ENCODE results near the gene TMEM92.

The TMEM92 gene

DNA sequence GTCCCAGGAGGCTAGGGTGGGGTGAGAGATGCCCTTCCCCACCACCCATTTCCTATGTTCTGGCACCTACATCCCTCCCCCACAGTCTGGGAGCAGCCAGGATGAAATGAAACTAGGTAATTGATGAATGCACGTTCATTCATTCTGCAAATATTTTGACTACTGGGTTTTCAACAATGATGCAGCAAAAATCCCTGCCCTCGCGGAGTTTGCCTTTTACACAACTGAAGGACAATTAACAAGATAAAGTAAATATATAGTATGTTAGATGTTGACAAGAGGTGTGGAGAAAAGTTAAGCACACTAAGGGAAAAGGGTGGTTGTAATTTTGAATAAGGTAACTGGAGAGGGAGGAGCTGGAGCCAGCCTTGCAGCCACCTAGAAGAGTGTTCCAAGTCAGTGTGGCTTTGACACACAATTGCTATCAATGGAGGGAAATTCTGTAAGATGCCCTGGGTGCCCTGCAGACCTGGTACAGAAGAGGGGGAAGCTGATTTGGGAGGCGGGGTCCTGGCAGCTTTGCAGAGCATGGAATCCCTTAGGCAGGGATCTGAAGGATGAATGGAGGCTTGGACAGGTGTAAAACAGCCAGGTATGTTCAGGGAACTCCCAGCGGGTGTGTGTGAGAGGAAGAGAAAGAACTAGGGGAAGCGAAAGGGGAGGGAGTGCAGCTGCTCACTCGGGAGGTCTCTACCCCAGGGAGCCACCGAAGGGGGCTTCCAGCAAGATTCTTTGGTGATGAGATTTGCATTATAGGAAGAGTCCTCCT lies 2.5 kb downstream of the TMEM92 start:
- TF ChIP-seq PPARA (CRISPR knock-in tag; IDR thresholded peaks at IDR 0.05; ENCODE audit: borderline replicate concordance) (no peak), BACH2 (CRISPR knock-in tag; IDR thresholded peaks at IDR 0.05; ENCODE audit: borderline replicate concordance) (no peak), ZFP30 (CRISPR knock-in tag; IDR thresholded peaks at IDR 0.05) (no peak), ISL1 (CRISPR knock-in tag; IDR thresholded peaks at IDR 0.05) (no peak), GLIS3 (CRISPR knock-in tag; IDR thresholded peaks at IDR 0.05) (no peak), ARNTL (CRISPR knock-in tag; IDR thresholded peaks at IDR 0.05; ENCODE audit: borderline replicate concordance, low read depth) (no peak), ZFP3 (CRISPR knock-in tag; IDR thresholded peaks at IDR 0.05) (no peak), SNAI2 (CRISPR knock-in tag; IDR thresholded peaks at IDR 0.05) (no peak), OSR1 (CRISPR knock-in tag; IDR thresholded peaks at IDR 0.05) (no peak), TOX (CRISPR knock-in tag; IDR thresholded peaks at IDR 0.05; ENCODE audit: borderline replicate concordance) (no peak), ZNF8 (CRISPR knock-in tag; IDR thresholded peaks at IDR 0.05) (no peak)
- TF ChIP-seq, protein P1, sequence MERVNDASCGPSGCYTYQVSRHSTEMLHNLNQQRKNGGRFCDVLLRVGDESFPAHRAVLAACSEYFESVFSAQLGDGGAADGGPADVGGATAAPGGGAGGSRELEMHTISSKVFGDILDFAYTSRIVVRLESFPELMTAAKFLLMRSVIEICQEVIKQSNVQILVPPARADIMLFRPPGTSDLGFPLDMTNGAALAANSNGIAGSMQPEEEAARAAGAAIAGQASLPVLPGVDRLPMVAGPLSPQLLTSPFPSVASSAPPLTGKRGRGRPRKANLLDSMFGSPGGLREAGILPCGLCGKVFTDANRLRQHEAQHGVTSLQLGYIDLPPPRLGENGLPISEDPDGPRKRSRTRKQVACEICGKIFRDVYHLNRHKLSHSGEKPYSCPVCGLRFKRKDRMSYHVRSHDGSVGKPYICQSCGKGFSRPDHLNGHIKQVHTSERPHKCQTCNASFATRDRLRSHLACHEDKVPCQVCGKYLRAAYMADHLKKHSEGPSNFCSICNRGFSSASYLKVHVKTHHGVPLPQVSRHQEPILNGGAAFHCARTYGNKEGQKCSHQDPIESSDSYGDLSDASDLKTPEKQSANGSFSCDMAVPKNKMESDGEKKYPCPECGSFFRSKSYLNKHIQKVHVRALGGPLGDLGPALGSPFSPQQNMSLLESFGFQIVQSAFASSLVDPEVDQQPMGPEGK (CRISPR knock-in tag; IDR thresholded peaks at IDR 0.05; ENCODE audit: borderline replicate concordance), result no peak
- TF ChIP-seq, protein P2, sequence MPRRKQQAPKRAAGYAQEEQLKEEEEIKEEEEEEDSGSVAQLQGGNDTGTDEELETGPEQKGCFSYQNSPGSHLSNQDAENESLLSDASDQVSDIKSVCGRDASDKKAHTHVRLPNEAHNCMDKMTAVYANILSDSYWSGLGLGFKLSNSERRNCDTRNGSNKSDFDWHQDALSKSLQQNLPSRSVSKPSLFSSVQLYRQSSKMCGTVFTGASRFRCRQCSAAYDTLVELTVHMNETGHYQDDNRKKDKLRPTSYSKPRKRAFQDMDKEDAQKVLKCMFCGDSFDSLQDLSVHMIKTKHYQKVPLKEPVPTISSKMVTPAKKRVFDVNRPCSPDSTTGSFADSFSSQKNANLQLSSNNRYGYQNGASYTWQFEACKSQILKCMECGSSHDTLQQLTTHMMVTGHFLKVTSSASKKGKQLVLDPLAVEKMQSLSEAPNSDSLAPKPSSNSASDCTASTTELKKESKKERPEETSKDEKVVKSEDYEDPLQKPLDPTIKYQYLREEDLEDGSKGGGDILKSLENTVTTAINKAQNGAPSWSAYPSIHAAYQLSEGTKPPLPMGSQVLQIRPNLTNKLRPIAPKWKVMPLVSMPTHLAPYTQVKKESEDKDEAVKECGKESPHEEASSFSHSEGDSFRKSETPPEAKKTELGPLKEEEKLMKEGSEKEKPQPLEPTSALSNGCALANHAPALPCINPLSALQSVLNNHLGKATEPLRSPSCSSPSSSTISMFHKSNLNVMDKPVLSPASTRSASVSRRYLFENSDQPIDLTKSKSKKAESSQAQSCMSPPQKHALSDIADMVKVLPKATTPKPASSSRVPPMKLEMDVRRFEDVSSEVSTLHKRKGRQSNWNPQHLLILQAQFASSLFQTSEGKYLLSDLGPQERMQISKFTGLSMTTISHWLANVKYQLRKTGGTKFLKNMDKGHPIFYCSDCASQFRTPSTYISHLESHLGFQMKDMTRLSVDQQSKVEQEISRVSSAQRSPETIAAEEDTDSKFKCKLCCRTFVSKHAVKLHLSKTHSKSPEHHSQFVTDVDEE (CRISPR knock-in tag; IDR thresholded peaks at IDR 0.05), result no peak
- TF ChIP-seq, protein P3, sequence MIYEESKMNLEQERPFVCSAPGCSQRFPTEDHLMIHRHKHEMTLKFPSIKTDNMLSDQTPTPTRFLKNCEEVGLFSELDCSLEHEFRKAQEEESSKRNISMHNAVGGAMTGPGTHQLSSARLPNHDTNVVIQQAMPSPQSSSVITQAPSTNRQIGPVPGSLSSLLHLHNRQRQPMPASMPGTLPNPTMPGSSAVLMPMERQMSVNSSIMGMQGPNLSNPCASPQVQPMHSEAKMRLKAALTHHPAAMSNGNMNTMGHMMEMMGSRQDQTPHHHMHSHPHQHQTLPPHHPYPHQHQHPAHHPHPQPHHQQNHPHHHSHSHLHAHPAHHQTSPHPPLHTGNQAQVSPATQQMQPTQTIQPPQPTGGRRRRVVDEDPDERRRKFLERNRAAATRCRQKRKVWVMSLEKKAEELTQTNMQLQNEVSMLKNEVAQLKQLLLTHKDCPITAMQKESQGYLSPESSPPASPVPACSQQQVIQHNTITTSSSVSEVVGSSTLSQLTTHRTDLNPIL (CRISPR knock-in tag; IDR thresholded peaks at IDR 0.05; ENCODE audit: low read depth), result no peak
- TF ChIP-seq, protein P4, sequence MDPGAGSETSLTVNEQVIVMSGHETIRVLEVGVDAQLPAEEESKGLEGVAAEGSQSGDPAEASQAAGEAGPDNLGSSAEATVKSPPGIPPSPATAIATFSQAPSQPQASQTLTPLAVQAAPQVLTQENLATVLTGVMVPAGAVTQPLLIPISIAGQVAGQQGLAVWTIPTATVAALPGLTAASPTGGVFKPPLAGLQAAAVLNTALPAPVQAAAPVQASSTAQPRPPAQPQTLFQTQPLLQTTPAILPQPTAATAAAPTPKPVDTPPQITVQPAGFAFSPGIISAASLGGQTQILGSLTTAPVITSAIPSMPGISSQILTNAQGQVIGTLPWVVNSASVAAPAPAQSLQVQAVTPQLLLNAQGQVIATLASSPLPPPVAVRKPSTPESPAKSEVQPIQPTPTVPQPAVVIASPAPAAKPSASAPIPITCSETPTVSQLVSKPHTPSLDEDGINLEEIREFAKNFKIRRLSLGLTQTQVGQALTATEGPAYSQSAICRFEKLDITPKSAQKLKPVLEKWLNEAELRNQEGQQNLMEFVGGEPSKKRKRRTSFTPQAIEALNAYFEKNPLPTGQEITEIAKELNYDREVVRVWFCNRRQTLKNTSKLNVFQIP (CRISPR knock-in tag; IDR thresholded peaks at IDR 0.05; ENCODE audit: borderline replicate concordance, low read depth), result no peak
- no peak for ATAC-seq

DNA sequence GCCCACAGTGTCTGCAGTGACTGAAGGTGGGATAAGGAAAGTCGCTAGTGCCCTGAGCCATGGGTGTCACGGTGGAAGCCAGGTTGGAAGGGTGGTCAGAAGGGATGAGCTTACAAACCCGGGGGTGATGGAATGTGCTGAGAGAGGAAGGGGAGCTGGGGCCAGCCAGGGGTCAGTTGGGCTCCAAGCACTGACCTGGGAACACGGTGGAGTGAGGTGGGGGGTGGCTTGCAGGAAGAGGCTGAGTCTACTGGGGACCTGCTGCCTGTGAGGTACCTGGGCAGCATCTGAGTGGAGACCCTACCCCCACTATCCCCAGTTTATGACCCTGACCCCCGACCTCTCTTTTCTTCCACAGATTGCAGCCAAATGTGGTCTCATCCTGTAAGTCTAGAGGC lies 3.1 kb downstream of the TMEM92 start:
- TF ChIP-seq BACH2 (CRISPR knock-in tag; IDR thresholded peaks at IDR 0.05; ENCODE audit: borderline replicate concordance), result no peak
- no peak for TF ChIP-seq ZNF565 (CRISPR knock-in tag; conservative IDR thresholded peaks at IDR 0.05; ENCODE audit: low read depth)
- TF ChIP-seq ARNTL (CRISPR knock-in tag; IDR thresholded peaks at IDR 0.05; ENCODE audit: borderline replicate concordance, low read depth), result no peak
- TF ChIP-seq OSR1 (CRISPR knock-in tag; IDR thresholded peaks at IDR 0.05), result no peak
- no peak for TF ChIP-seq RARB (CRISPR knock-in tag; IDR thresholded peaks at IDR 0.05)
- no peak for TF ChIP-seq ESRRG (CRISPR knock-in tag; IDR thresholded peaks at IDR 0.05)
- TF ChIP-seq, protein P3 (CRISPR knock-in tag; IDR thresholded peaks at IDR 0.05; ENCODE audit: low read depth), result no peak
- no peak for TF ChIP-seq SNAI2 (CRISPR knock-in tag; IDR thresholded peaks at IDR 0.05)
- no peak for TF ChIP-seq ZFP3 (CRISPR knock-in tag; IDR thresholded peaks at IDR 0.05)
- no peak for TF ChIP-seq ZNF70 (CRISPR knock-in tag; IDR thresholded peaks at IDR 0.05)
- TF ChIP-seq CSDC2 (CRISPR knock-in tag; IDR thresholded peaks at IDR 0.05), result no peak
- no peak for TF ChIP-seq GLIS3 (CRISPR knock-in tag; IDR thresholded peaks at IDR 0.05)
- TF ChIP-seq ZFP30 (CRISPR knock-in tag; IDR thresholded peaks at IDR 0.05), result no peak
- TF ChIP-seq, protein P2 (CRISPR knock-in tag; IDR thresholded peaks at IDR 0.05), result no peak
- TF ChIP-seq ISL1 (CRISPR knock-in tag; IDR thresholded peaks at IDR 0.05), result no peak
- TF ChIP-seq TCF4 (CRISPR knock-in tag; IDR thresholded peaks at IDR 0.05; ENCODE audit: borderline replicate concordance), result no peak
- TF ChIP-seq, protein P5, sequence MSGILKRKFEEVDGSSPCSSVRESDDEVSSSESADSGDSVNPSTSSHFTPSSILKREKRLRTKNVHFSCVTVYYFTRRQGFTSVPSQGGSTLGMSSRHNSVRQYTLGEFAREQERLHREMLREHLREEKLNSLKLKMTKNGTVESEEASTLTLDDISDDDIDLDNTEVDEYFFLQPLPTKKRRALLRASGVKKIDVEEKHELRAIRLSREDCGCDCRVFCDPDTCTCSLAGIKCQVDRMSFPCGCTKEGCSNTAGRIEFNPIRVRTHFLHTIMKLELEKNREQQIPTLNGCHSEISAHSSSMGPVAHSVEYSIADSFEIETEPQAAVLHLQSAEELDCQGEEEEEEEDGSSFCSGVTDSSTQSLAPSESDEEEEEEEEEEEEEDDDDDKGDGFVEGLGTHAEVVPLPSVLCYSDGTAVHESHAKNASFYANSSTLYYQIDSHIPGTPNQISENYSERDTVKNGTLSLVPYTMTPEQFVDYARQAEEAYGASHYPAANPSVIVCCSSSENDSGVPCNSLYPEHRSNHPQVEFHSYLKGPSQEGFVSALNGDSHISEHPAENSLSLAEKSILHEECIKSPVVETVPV (CRISPR knock-in tag; IDR thresholded peaks at IDR 0.05), result no peak
- no peak for TF ChIP-seq ZC3H10 (CRISPR knock-in tag; IDR thresholded peaks at IDR 0.05)
- TF ChIP-seq, protein P4 (CRISPR knock-in tag; IDR thresholded peaks at IDR 0.05; ENCODE audit: borderline replicate concordance, low read depth), result no peak
- no peak for ATAC-seq

All from SK-N-SH treated with all-trans-retinoic acid at 6 μM for 48 hours (cell line).